GM12878 (cell line): Measurements from ENCODE around the gene DDIT3.
A peak's percentile ranks its signal among the peaks of the same experiment; 100 is the strongest.

Experiments used
- CEBPB ChIP-seq, 2 experiments: fragments of 150-350 bp in 1 of 2; IDR thresholded peaks; 2 replicates each; pipeline ENCODE4 v1.6.1; 2012 to 2014; ENCODE audit warnings: low read depth in 2 of 2, low read length in 2 of 2, borderline replicate concordance in 1 of 2, inconsistent platforms in 1 of 2
- EP300 ChIP-seq, 2 experiments: fragments of 150-350 bp in 1 of 2; IDR thresholded peaks; 2 replicates each; pipeline ENCODE4 v1.6.1; 2011 to 2012; ENCODE audit warnings: low read depth in 2 of 2, low read length in 2 of 2, borderline replicate concordance in 1 of 2, improper control_type of control experiment in 1 of 2, inconsistent platforms in 1 of 2; ENCODE audit not compliant: control insufficient read depth in 1 of 2
- POLR2A ChIP-seq: IDR thresholded peaks from 2 replicates; pipeline ENCODE4 v1.6.1; 2011; ENCODE audit warnings: low read depth, mild to moderate bottlenecking, low read length
- POLR2AphosphoS5 ChIP-seq: IDR thresholded peaks from 2 replicates; pipeline ENCODE4 v1.6.1; 2011; ENCODE audit warnings: mild to moderate bottlenecking, low read length, inconsistent platforms
- RELA ChIP-seq: fragments of 450-650 bp; IDR thresholded peaks from 2 replicates; pipeline ENCODE4 v1.8.0; 2014; ENCODE audit warnings: borderline replicate concordance; ENCODE audit not compliant: partially characterized antibody
- SMAD1 ChIP-seq: fragments of 450-650 bp; IDR thresholded peaks from 2 replicates; pipeline ENCODE4 v1.6.1; 2018; ENCODE audit warnings: mild to moderate bottlenecking, low read depth; ENCODE audit not compliant: partially characterized antibody
- TAF1 ChIP-seq: IDR thresholded peaks from 2 replicates; pipeline ENCODE4 v1.6.1; 2011; ENCODE audit warnings: mild to moderate bottlenecking, low read depth, low read length, borderline replicate concordance
- ZNF274 ChIP-seq: IDR thresholded peaks from one replicate; pipeline ENCODE4 v1.8.0; 2011; ENCODE audit not compliant: insufficient read length, insufficient read depth
- TF ChIP-seq, protein P1 (sequence below), 3 experiments: IDR thresholded peaks in 2 of 3; conservative IDR thresholded peaks in 1 of 3; 2 replicates each; pipeline ENCODE4 v1.5.1; 2011; ENCODE audit warnings: low read depth in 3 of 3, low read length in 3 of 3, mild to moderate bottlenecking in 3 of 3, control low read depth in 2 of 3, moderate library complexity in 2 of 3, inconsistent platforms in 1 of 3, mixed read lengths in 1 of 3; ENCODE audit not compliant: control insufficient read depth in 2 of 3, insufficient read depth in 1 of 3; ENCODE audit errors: extremely low read depth in 1 of 3
- TF ChIP-seq, protein P2 (sequence below): IDR thresholded peaks from 2 replicates; pipeline ENCODE4 v1.6.1; 2011; ENCODE audit warnings: low read depth, mild to moderate bottlenecking, low read length, moderate library complexity, borderline replicate concordance; ENCODE audit errors: extremely low read depth
- TF ChIP-seq, protein P3 (sequence below): fragments of 450-650 bp; IDR thresholded peaks from 2 replicates; pipeline ENCODE4 v1.6.1; 2017; ENCODE audit warnings: mild to moderate bottlenecking, moderate library complexity

DNA sequence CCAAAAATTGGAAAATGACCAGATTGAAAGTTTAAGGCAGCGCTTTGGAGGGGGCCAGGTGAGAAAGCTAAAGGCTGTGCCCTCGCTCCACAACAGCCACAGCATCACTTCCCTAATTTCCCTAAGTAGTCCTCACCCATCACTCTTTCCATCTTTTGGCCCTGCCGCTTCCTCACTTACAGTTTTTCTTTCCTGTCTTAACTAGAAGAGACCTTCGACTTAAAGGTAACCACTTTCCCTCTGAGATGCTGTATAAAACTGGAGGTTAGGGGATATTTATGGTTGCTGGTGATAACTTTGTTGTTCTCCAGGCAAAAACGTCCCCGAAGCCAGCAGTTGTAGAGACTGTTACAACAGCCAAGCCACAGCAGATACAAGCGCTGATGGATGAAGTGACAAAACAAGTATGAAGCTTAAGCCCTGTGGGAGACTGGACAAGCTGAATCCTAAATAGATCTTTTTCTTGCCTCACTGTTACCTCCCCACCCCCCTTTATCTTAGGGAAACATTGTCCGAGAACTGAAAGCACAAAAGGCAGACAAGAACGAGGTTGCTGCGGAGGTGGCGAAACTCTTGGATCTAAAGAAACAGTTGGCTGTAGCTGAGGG, 4.3 kb downstream of the DDIT3 start:
- TF ChIP-seq POLR2A (peak; percentile 28; the same call in 1 of the 2 replicates), CEBPB (IDR thresholded peaks at IDR 0.05; ENCODE audit: borderline replicate concordance in 1 of 2, low read depth in 2 of 2, low read length in 2 of 2) (no peak), TAF1 (no peak), POLR2AphosphoS5 (peak; percentile 50; the same call in 1 of the 2 replicates), ZNF274 (no peak), SMAD1 (no peak), EP300 (IDR thresholded peaks at IDR 0.05; ENCODE audit: borderline replicate concordance in 1 of 2, control insufficient read depth in 1 of 2, low read depth in 2 of 2, low read length in 2 of 2) (no peak), RELA (no peak)
- TF ChIP-seq, protein P1, sequence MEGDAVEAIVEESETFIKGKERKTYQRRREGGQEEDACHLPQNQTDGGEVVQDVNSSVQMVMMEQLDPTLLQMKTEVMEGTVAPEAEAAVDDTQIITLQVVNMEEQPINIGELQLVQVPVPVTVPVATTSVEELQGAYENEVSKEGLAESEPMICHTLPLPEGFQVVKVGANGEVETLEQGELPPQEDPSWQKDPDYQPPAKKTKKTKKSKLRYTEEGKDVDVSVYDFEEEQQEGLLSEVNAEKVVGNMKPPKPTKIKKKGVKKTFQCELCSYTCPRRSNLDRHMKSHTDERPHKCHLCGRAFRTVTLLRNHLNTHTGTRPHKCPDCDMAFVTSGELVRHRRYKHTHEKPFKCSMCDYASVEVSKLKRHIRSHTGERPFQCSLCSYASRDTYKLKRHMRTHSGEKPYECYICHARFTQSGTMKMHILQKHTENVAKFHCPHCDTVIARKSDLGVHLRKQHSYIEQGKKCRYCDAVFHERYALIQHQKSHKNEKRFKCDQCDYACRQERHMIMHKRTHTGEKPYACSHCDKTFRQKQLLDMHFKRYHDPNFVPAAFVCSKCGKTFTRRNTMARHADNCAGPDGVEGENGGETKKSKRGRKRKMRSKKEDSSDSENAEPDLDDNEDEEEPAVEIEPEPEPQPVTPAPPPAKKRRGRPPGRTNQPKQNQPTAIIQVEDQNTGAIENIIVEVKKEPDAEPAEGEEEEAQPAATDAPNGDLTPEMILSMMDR (IDR thresholded peaks at IDR 0.05 in 2 of 3, conservative IDR thresholded peaks at IDR 0.05 in 1 of 3; ENCODE audit: control insufficient read depth in 2 of 3, extremely low read depth in 1 of 3, insufficient read depth in 1 of 3, low read depth in 3 of 3, low read length in 3 of 3), result no peak
- TF ChIP-seq, protein P2, sequence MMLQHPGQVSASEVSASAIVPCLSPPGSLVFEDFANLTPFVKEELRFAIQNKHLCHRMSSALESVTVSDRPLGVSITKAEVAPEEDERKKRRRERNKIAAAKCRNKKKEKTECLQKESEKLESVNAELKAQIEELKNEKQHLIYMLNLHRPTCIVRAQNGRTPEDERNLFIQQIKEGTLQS, result no peak
- TF ChIP-seq, protein P3, sequence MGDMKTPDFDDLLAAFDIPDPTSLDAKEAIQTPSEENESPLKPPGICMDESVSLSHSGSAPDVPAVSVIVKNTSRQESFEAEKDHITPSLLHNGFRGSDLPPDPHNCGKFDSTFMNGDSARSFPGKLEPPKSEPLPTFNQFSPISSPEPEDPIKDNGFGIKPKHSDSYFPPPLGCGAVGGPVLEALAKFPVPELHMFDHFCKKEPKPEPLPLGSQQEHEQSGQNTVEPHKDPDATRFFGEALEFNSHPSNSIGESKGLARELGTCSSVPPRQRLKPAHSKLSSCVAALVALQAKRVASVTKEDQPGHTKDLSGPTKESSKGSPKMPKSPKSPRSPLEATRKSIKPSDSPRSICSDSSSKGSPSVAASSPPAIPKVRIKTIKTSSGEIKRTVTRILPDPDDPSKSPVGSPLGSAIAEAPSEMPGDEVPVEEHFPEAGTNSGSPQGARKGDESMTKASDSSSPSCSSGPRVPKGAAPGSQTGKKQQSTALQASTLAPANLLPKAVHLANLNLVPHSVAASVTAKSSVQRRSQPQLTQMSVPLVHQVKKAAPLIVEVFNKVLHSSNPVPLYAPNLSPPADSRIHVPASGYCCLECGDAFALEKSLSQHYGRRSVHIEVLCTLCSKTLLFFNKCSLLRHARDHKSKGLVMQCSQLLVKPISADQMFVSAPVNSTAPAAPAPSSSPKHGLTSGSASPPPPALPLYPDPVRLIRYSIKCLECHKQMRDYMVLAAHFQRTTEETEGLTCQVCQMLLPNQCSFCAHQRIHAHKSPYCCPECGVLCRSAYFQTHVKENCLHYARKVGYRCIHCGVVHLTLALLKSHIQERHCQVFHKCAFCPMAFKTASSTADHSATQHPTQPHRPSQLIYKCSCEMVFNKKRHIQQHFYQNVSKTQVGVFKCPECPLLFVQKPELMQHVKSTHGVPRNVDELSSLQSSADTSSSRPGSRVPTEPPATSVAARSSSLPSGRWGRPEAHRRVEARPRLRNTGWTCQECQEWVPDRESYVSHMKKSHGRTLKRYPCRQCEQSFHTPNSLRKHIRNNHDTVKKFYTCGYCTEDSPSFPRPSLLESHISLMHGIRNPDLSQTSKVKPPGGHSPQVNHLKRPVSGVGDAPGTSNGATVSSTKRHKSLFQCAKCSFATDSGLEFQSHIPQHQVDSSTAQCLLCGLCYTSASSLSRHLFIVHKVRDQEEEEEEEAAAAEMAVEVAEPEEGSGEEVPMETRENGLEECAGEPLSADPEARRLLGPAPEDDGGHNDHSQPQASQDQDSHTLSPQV, result no peak
